Neutrophil (primary cell): ENCODE measurements around the gene AP4M1.

Source experiments
- H3K27ac ChIP-seq: fragments of 200-600 bp; sonication (generic); 2 replicates; pipeline ENCODE4 v1.5.1; 2016; ENCODE audit warnings: mild to moderate bottlenecking, moderate library complexity
- H3K27me3 ChIP-seq: fragments of 200-600 bp; sonication (generic); 2 replicates; pipeline ENCODE4 v1.6.0; 2016; ENCODE audit warnings: mild to moderate bottlenecking
- H3K36me3 ChIP-seq: fragments of 200-600 bp; sonication (generic); 2 replicates; pipeline ENCODE4 v1.5.1; 2017
- H3K4me1 ChIP-seq, 2 experiments: fragments of 200-600 bp in 1 of 2; sonication (generic) in 1 of 2; 1 replicate in 1 of 2; 2 replicates in 1 of 2; pipeline versions ENCODE4 v1.5.1 to v1.6.1; 2013 to 2016; ENCODE audit warnings: low read depth in 1 of 2, low read length in 1 of 2, mild to moderate bottlenecking in 1 of 2, moderate library complexity in 1 of 2; ENCODE audit not compliant: control insufficient read depth in 1 of 2, insufficient read depth in 1 of 2
- H3K4me3 ChIP-seq, 2 experiments: fragments of 200-600 bp in 1 of 2; sonication (generic) in 1 of 2; 1 replicate in 1 of 2; 2 replicates in 1 of 2; pipeline ENCODE4 v1.5.1; 2013 to 2016; ENCODE audit warnings: low read depth in 1 of 2, low read length in 1 of 2, mild to moderate bottlenecking in 1 of 2, moderate library complexity in 1 of 2
- H3K9me3 ChIP-seq: fragments of 200-600 bp; sonication (generic); 2 replicates; pipeline ENCODE4 v1.5.1; 2016
- CTCF ChIP-seq: fragments of 200-600 bp; sonication (generic); IDR thresholded peaks from 2 replicates; pipeline ENCODE4 v1.5.1; 2016; ENCODE audit warnings: antibody characterized with exemption

The AP4M1 gene

GRCh38 chr7:100101016-100101862 is at the start of gene AP4M1, which contains the start of gene MCM7:
Gene AP4M1, plus strand, starts transcription at chr7:100101643. Its CDS starts 72 bp downstream, at chr7:100101715.
Gene MCM7, minus strand, starts transcription at chr7:100101397. Its CDS starts 103 bp downstream, at chr7:100101294.
- Histone ChIP-seq H3K4me1 (peaks cover 12 to 18% of the 10 kb centered on the region in 2 experiments), H3K36me3 (peaks cover 35% of the 10 kb centered on the region), H3K27me3 (no peaks in the 10 kb centered on the region), H3K9me3 (no peaks in the 10 kb centered on the region), H3K27ac (peak within 1 kb of the TSS; percentile 93), H3K4me3 (peak within 1 kb of the TSS; percentile 90 to 96)
- TF ChIP-seq CTCF = peak; percentile 47

GRCh38 chr7:100053215-100053614 is 48.2 kb upstream of the AP4M1 start:
- peaks cover 14% of the 10 kb centered on the region for H3K36me3 ChIP-seq
- no peak for TF ChIP-seq CTCF
- H3K4me3 ChIP-seq = no peak overlapping the region
- H3K9me3 ChIP-seq = no peaks in the 10 kb centered on the region
- H3K27ac ChIP-seq = no peak overlapping the region
- H3K4me1 ChIP-seq = peaks cover 9 to 11% of the 10 kb centered on the region in 2 experiments
- no peaks in the 10 kb centered on the region for H3K27me3 ChIP-seq

DNA sequence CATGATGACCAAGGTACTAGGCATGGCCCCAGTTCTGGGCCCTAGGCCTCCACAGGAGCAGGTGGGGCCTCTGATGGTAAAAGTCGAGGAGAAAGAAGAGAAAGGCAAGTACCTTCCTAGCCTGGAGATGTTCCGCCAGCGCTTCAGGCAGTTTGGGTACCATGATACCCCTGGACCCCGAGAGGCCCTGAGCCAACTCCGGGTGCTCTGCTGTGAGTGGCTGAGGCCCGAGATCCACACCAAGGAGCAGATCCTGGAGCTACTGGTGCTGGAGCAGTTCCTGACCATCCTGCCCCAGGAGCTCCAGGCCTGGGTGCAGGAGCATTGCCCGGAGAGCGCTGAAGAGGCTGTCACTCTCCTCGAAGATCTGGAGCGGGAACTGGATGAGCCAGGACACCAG is 44.4 kb upstream of the AP4M1 start:
- H3K27ac ChIP-seq = no peak overlapping the region
- H3K4me3 ChIP-seq = no peak overlapping the region
- H3K4me1 ChIP-seq = no peaks in the 10 kb centered on the region
- TF ChIP-seq CTCF = no peak
- H3K36me3 ChIP-seq = peaks cover 40% of the 10 kb centered on the region
- H3K27me3 ChIP-seq = no peaks in the 10 kb centered on the region
- H3K9me3 ChIP-seq = no peaks in the 10 kb centered on the region

GRCh38 chr7:100059251-100059739 is 42.1 kb upstream of the AP4M1 start:
- Histone ChIP-seq H3K27ac (no peak overlapping the region), H3K36me3 (peaks cover 57% of the 10 kb centered on the region), H3K4me3 (no peak overlapping the region), H3K27me3 (no peaks in the 10 kb centered on the region), H3K4me1 (no peaks in the 10 kb centered on the region), H3K9me3 (no peaks in the 10 kb centered on the region)
- TF ChIP-seq CTCF = no peak

DNA sequence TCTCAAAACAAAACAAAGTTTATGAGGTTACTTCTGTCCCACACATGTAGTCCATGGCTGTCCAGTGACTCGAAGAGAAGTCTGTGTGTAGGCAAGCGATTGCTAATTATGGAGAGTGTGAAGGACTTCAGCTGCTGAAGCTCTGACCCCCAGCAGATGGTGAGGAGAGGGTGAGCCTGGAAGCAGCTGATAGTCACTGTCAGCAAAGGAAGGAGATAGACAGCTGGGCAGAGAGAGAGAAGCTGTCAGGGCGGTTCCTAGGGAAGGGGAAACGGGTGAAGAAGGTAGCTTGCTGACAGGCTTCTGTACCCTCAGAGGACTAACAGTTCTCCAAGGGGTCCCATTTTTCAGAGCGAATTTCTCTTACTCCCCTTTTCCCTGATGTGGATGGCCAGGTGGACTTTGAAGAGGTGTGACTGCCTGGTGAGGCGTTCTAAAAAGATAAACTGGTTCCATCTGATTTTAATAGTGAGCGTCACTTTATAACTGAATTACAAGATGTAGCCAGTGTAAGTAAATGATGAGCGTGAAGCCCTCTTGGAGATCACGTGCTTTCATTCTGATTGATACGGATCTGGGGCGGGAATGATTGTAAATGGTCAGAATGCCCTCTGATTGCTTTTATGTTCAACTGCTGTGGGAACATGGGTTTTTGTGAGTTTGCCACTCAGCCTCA is 39.8 kb upstream of the AP4M1 start:
- Histone ChIP-seq H3K36me3 (peaks cover 65% of the 10 kb centered on the region), H3K9me3 (no peaks in the 10 kb centered on the region)

More for the DNA sequence above, 39.8 kb upstream of the AP4M1 start:
- TF ChIP-seq CTCF = no peak
- Histone ChIP-seq H3K4me1 (no peaks in the 10 kb centered on the region), H3K27ac (no peak overlapping the region), H3K27me3 (no peaks in the 10 kb centered on the region), H3K4me3 (no peak overlapping the region)
